ENCODE data around the gene RNF213. TPM values are rescaled to one million over a fixed set of nuclear protein-coding genes. Genes with fewer than 3 reads are reported as not detected.

Gene RNF213
- total and polyA plus RNA-seq, 12 donors, result 51.1 to 182 (median 122) TPM

DNA sequence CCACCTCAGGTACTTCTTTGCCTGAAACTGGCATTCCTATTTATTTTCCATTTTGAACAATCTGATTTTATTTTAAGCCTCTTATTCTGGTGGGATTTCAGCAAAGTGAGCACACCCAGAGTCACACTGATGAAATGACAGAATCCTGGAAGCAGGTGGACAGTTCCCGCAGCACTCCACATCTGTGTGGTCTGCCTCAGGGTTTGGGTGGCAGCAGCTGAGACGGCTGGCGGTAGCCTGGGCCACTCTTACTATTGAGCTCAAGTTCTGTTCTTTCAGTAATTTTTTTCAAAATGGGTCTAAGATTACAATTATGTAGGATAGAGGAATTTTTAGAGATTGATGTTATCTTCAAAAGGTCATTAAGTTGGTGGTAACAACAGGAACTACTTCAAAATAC is 121.8 kb downstream of the RNF213 start:
- Histone ChIP-seq H3K27ac (no peak overlapping the region), H3K36me3 (replicated peaks in 1 of 2) (peaks cover 0 to 100% of the 10 kb centered on the region in 2 donors), H3K27me3 (no peaks in the 10 kb centered on the region), H3K9me3 (replicated peaks in 1 of 3) (no peaks in the 10 kb centered on the region), H3K4me1 (replicated peaks in 1 of 2) (no peaks in the 10 kb centered on the region), H3K4me3 (no peak overlapping the region)
- intact Hi-C loops (cut with DNase I), result loop anchor here (10.0 kb wide), 2 partner anchors 238 to 248 kb away; partner anchors contain the start of gene EIF4A3 (in 1 of the 2)
- no peak for TF ChIP-seq CTCF (IDR thresholded peaks at IDR 0.05)
- no peak for DNase-seq
- WGBS, 4 donors, result 91 to 95% (median 92%) methylated on average over 3 of the region's 3 CpGs

DNA sequence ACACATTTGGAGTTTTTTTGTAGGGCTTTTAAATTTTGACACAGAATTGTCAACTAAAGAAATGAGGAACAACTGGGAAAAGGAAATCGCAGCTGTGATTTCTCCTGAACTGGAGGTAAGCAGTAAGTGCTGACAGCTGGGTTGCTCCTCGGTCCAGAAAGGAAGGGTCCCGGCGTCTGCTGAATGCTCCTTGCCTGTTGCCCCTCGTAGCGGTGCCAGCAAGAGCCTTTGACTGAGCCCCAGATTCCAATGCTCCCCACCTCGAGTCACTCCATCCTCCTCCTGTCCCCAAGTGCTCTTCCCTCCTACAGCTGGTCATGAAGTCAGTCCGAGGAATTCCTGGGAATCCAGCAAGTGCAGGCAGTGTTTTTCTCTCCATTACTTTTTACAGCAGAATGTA is 122.3 kb downstream of the RNF213 start:
- TF ChIP-seq CTCF (IDR thresholded peaks at IDR 0.05), result no peak
- TF ChIP-seq POLR2A (IDR thresholded peaks at IDR 0.05), result no peak
- Histone ChIP-seq H3K27me3 (no peaks in the 10 kb centered on the region), H3K4me3 (no peak overlapping the region), H3K36me3 (replicated peaks in 1 of 2) (peaks cover 0 to 100% of the 10 kb centered on the region in 2 donors), H3K9me3 (replicated peaks in 1 of 3) (no peaks in the 10 kb centered on the region), H3K27ac (no peak overlapping the region), H3K4me1 (replicated peaks in 1 of 2) (no peaks in the 10 kb centered on the region)
- 87 to 90% (median 89%) methylated on average over 8 of the region's 8 CpGs for WGBS, 4 donors
- intact Hi-C loops (cut with DNase I), result loop anchor here (10.0 kb wide), 2 partner anchors 238 to 248 kb away; partner anchors contain the start of gene EIF4A3 (in 1 of the 2)
- DNase-seq, result no peak

DNA sequence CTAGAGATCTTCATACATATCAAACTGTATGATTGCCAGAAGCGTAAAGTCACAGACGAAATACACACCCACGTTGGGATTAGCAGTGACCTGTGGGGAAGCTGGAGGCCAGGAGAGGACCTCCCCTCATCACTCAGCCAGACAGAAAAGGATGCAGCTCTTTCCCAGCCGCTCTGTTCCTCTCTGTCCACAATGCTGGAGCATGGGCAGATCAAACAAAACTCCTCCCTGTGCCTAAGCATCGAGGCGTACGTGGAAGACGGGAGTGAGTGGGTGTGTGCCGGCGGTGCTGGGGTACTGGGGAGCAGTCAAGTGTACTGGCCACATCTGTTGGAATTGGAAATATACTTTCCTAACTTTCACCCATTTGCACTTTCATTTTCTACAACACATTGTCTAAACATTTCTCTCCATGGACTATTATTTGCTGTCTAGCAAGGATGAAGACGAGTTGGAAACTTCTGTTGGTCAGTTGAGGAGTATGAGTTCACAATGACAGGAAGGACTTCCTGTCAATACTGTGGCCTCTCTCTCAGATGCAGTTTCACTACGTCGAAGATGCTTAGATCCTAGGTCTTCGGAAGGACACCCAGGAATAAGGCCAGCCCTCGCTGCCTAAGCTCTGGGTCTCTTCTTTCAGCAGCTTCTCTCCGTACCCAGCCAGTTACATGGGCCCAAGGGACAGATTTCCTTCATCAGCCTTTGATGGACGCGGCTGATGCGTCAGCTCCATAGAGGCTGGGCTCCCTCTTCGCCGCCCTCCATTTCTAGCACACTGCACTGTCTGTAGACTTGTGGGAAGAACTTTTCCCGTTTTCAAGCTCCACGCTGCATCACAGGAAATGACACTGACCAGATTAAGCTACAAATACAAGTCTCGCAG is 123.7 kb downstream of the RNF213 start:
- H3K36me3 ChIP-seq (replicated peaks in 1 of 2), result peaks cover 0 to 100% of the 10 kb centered on the region in 2 donors
- no peaks in the 10 kb centered on the region for H3K9me3 ChIP-seq (replicated peaks in 1 of 3)
- TF ChIP-seq CTCF (IDR thresholded peaks at IDR 0.05), result no peak
- no peak for TF ChIP-seq POLR2A (IDR thresholded peaks at IDR 0.05)
- 76 to 82% (median 79%) methylated on average over 24 of the region's 24 CpGs for WGBS, 4 donors
- intact Hi-C loops (cut with DNase I), result loop anchor here (10.0 kb wide), 2 partner anchors 240 to 250 kb away; partner anchors contain the start of gene EIF4A3 (in 1 of the 2)
- peak overlapping the region in 1 of 5 donors; percentile 26 for H3K27ac ChIP-seq
- no peaks in the 10 kb centered on the region for H3K4me1 ChIP-seq (replicated peaks in 1 of 2)
- no peak overlapping the region for H3K4me3 ChIP-seq
- peak in 1 of 7 donors; percentile 48 for DNase-seq
- no peaks in the 10 kb centered on the region for H3K27me3 ChIP-seq

DNA sequence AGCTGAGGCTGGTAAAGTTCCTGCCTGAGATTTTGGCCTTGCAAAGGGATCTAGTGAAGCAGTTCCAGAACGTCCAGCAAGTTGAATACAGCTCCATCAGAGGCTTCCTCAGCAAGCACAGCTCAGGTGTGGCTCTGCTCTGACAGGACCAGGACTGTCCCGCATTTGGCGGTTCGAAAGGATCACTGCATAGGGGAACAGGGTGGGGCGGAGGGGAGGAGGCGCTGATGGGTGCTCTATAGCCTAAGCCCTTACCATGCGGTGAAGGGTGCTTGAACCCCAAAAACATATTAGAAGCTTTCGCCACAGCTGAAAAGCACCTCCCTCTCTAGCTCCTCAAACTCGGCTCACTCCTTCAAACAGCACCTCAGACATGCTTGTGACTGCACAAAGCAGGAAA is 124.4 kb downstream of the RNF213 start:
- Histone ChIP-seq H3K27ac (no peak overlapping the region), H3K4me3 (no peak overlapping the region), H3K4me1 (replicated peaks in 1 of 2) (peaks cover 0 to 3% of the 10 kb centered on the region in 2 donors), H3K27me3 (no peaks in the 10 kb centered on the region), H3K36me3 (replicated peaks in 1 of 2) (peaks cover 0 to 100% of the 10 kb centered on the region in 2 donors), H3K9me3 (replicated peaks in 1 of 3) (no peaks in the 10 kb centered on the region)
- peak in 1 of 7 donors; percentile 49 for DNase-seq
- intact Hi-C loops (cut with DNase I), result loop anchor here (10.0 kb wide), 2 partner anchors 240 to 250 kb away; partner anchors contain the start of gene EIF4A3 (in 1 of the 2)
- no peak for TF ChIP-seq CTCF (IDR thresholded peaks at IDR 0.05)
- no peak for TF ChIP-seq POLR2A (IDR thresholded peaks at IDR 0.05)
- WGBS, 4 donors, result 87 to 95% (median 93%) methylated on average over 9 of the region's 9 CpGs

All from adrenal gland (tissue), 12 donors.